ENCODE data around the gene FAM219B.

DNA sequence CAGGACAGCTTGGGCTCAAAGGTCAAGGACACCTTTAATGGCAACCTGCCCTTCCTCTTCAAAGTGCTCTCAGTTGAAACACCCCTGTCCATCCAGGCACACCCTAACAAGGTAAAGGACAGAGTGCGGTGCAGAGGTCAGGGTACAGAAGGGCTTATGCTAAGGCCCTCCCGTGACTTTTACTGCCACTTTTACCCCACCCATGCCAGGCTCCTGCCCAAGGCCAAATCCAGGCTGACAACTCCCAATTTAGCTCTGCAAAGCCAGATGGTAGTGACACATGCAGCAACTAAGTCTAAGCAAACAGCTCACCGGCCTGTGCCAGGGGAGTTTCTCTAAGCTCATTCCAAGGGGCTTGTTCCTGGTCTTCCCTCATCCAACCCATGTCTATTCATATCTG, 15.2 kb downstream of the FAM219B start:
- TF ChIP-seq MAX (IDR thresholded peaks at IDR 0.05; ENCODE audit: low read depth, low read length) = no peak
- TF ChIP-seq CTCF (IDR thresholded peaks at IDR 0.05; ENCODE audit: low read depth, low read length) = no peak
